ENCODE results near the gene PRDM16.
"Not testable (repeated sequence)": the region's sequence is repeated elsewhere in the genome, so short reads cannot be mapped to it uniquely, and the experiment has no call there.

Gene PRDM16

DNA sequence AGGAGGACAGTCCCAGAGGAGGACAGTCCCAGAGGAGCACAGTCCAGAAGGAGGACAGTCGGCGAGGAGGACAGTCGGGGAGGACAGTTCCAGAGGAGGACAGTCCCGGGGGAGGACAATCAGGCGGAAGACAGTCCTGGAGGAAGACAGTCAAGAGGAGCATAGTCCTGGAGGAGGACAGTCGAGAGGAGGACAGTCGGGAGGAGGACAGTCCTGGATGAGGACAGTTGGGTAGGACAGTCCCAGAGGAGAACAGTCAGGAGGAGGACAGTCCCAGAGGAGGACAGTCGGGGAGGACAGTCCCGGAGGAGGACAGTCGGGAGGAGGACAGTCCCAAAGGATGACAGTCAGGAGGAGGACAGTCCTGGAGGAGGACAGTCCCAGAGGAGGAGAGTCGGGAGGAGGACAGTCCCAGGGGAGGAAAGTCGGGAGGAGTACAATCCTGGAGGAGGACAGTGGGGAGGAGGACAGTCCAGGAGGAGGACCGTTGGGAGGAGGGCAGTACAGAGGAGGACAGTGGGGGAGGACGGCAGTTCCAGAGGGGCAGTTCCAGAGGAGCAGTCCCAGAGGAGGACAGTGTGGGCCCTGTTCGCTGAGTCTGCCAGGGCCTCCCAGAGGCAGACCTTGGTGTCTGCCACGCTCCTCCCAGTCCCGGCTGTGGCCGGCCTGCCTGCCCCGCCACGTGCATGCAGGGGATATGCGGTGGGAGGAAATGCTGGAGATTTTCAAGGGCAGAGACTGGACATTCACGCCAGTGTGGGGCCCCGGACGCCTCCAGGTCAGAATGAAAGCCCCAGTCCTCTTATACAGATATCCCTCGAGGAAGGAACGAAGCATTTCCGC, 201.6 kb downstream of the PRDM16 start:
- DNase-seq (ENCODE audit: extremely low read depth in 1 of 2, low read depth in 1 of 2), result no peak

DNA sequence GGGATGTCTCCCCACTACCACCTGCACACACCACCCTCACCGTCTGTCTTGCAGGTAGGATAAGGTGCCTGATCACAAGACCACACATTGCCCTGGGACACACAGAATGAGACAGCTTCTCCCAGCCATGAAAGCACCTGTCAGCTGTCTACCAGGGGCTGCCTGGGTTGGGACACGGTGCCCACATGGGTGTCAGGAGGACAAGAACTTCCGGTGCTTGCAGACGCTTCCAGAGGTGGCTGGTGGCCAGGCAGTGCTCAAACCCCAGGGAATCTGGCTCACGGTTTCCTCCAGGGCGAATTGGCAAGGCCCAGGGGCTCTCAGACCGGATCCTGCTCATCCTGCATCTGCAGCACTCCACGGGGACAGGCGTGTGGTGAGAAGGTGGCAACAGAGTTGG, 202.9 kb downstream of the PRDM16 start:
- no peak for DNase-seq (ENCODE audit: extremely low read depth in 1 of 2, low read depth in 1 of 2)

DNA sequence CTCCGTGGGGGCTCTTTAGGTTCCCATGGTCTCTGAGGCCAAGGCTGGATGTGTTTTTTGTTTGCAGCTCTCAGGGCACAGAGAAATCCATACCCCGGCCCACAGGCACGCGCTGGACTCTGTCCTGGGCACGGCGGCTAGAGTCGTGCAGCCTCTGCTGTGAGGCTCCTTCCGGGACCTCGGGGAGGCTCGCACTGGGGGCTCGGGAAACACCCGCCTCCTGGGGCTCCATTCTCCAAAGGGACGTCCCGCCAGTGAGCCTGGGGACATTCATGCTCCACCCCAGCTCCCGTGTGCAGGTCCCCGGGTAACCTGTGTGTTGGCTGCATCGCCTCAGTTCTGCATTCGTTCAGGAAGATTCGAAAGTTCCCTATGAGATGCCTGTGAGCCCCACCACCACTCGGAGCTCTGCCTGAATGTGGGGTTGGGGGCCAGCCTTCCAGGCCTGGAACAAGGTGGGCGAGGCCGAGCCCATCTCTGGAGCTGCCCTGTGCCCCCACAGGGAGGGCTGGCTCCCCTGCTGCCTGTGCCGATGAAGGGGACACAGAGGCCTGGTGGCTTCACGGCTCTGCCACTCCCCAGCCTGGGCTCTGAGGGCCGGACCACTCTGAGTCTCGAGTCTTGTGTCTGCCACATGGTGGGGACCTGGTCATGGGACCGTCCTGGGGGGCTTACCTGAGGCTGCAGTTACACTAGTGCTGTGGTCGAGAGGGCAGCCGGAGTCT, 203.5 kb downstream of the PRDM16 start:
- DNase-seq (ENCODE audit: extremely low read depth in 1 of 2, low read depth in 1 of 2), result no peak

DNA sequence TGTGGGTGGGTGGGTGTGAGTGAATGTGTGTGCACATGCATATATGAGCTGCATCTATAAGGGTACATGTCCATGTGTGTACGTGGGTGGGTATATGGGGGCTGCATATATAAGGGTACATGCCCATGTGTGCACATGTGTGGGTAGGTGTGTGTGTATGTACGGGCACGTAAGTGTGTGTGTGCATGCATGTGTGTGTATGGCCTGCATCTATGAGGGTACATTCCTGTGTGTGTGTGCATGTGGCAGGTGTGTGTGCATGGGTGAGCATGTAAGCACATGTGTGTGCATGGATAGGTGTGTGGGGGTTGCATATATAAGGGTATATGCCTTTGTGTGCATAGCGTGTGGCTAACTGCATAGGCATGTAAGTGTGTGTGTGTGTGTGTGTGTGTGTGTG, 204.4 kb downstream of the PRDM16 start:
- DNase-seq (ENCODE audit: extremely low read depth in 1 of 2, low read depth in 1 of 2), result no peak

DNA sequence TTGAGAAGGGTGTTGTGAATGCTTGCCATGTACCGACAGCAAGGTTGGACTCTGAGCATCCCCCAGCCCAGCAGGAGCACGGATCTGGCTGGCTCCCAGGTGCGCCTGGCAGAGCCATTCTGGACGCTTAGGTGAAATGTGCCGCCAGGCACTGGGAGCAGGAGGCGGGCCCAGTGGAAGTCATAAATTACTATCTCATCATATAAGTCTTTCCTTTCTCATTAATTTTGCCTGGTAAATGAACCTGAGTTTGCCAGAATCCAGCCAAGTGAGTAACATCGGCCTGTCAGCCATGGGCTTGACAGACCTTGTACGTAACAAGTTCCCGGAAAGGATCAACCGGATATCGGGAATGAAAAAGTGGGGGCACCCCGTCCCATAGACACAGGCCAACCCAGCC, 206.0 kb downstream of the PRDM16 start:
- DNase-seq (ENCODE audit: extremely low read depth in 1 of 2, low read depth in 1 of 2), result no peak

DNA sequence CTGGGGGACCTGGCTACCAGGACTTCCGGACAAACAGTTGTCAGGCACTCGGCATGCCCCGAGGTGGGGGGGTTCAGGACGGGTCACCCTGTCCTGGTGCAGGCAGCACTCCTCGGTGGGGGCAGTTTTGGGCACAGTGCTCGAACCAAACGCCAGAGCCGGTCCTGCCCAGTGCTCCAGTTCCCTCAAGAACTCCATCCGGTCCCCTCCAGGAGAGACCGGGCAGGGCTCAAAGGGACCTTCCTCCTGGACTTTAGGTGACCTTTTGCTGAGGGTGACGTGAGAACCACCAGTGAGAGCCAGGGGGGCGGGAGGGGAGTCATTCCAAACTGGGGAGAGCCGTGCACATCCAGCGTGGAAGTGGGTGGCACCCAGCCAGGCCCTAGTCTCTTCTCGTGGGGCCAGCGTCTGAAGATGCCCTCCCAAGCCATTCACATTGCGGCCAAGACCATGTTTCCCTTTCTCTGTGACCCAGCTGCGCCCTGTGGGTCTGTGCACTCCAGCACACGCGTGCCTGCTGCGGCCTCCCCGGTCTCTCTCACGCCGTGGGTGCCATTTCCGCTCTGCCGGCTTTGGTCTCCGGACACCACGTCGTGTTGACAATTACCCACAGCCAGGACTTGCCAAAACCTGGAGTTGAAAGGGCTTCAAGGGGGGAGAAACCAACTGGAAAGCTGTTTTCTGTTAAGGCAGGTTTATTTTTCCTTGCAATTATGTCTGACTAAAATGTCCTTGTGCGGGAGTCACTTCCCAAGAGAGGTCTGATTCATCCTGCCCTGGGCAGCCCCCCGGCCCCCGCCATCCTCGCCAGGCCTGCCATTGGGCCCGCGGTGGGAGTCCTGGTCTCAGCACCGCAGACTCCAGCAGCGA, 206.7 kb downstream of the PRDM16 start:
- DNase-seq (ENCODE audit: extremely low read depth in 1 of 2, low read depth in 1 of 2), result no peak

DNA sequence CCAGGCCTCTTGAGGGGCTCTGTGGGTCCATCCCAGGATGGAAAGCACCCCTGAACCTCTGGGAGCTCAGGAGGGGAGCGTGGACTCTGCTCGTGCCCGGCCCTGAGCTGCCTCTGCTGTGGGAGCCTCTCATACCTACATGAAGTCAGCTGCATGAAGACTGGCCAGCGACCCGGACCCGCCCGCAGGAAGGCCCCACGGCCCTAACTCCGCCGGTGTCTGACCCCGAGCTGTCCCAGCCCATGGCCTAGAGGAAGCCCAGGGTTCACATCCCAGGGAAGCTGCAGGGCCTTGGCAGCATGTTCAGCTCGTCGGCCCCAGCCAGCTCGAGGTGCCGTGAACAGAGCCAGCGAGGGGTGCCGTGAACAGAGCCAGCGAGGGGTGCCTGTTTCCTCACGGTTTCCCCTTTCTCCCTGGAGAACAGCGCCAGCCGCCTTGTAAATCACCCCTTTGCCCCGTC, 207.4 kb downstream of the PRDM16 start:
- no peak for DNase-seq (ENCODE audit: extremely low read depth in 1 of 2, low read depth in 1 of 2)

DNA sequence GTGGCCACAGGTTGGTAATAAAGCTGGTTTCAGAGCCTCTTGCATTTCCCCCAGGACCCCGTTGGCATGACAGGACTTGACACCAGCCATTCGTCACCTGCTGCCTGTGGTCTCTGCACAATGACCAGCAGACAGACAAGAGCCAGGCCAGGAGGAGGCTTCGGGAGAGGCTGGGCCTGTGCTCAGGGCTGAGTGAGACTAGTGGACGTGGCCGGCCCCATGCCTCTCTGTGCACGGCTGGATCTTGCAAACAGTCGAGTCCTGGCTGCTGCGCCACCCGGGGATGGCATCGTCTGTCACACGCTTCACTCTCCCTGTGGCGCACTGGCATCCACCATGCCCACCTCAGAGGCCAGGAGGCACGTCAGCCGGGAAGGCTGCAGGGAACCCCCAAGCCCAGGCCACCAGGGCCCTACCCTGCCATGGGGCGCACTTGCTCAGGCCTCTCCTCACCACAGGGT, 208.0 kb downstream of the PRDM16 start:
- DNase-seq (ENCODE audit: extremely low read depth in 1 of 2, low read depth in 1 of 2), result no peak

DNA sequence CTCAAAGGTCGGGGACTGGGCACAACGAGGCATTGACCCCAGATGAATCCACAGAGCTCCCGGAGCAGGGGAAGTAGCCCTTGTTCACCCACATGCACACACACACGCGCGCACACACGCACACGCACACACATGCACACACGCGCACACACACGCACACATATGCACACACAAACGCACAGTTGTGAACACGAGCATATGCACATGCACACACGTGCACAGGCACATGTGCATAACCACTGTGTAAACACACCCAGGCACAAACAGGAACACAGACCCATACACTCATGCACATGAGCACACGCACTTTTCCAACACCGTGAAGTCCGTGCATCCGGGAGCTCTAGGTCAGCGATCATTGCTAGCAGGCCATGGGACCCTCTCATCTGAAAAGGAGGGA, 208.6 kb downstream of the PRDM16 start:
- DNase-seq (ENCODE audit: extremely low read depth in 1 of 2, low read depth in 1 of 2), result no peak

DNA sequence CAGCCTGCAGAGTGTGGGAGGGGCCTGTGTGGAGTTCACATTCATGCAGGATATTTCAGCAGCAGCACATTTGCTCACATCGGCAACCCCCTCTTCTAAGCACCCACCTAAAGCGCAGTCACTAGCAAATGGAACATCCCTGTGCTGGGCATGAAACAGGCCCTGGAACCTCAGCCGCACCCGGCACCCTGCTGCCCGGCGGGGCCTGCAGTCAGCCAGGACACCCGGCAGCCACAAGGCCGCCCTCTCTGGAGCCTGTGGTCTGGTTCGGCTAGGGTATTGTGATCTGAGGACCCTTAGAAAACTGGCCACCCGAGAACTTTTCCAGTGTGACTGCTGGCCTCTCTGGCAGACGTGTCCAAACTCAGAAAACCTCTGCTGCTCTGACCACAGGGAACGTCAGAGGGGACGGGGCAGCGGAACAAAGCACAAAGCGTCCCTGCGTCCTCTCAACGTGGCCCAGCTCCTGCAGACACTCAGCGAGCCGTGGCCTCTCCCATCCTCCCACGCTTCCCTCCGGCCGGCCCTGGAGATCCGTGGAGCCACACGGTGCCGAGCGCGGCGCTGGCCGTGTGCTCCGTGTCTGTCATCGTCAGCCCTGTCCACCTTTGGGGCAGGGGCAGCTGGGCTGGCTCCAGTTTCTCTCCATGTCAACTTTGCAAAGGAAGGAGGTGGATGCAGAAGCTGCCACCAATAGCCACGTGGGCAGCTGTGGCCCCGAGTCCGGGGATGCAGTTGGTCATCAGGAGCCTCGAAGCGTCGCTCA, 209.6 kb downstream of the PRDM16 start:
- no peak for DNase-seq (ENCODE audit: extremely low read depth in 1 of 2, low read depth in 1 of 2)

DNA sequence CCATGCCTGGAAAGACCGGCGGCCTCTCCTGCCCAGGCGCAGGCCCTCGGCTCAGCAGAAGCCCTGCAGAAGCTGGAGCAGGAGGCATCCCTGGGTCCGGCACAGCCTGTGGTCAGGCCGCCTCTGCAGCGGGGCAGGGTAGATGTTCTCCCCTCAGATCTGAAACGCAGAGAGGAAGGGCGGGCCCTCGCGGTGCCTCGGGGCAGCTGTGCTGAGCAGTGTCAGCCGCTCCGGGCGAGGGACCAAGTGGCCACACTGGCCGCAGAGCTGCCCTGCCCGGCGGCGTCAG, 210.1 kb downstream of the PRDM16 start:
- no peak for DNase-seq (ENCODE audit: extremely low read depth in 1 of 2, low read depth in 1 of 2)

DNA sequence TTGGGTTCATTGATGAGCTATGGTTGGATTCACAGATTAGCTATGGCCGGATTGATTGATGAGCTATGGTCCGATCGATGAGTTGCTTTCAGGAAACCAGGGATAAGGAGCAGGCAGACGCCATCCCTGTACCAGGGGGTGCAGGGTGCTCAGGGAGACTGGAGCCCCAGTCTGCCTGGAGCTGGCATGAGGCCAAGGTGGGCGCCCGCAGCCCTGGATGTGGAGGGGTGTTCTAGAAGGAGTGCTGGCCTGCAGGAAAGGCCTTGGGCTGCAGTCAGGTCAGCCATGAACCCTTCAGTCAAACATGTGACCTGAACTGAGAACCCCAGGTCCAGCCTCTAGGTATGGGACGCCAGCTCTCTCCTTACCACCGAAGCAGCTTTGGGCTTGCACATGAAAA, 212.7 kb downstream of the PRDM16 start:
- no peak for DNase-seq (ENCODE audit: extremely low read depth in 1 of 2, low read depth in 1 of 2)

DNA sequence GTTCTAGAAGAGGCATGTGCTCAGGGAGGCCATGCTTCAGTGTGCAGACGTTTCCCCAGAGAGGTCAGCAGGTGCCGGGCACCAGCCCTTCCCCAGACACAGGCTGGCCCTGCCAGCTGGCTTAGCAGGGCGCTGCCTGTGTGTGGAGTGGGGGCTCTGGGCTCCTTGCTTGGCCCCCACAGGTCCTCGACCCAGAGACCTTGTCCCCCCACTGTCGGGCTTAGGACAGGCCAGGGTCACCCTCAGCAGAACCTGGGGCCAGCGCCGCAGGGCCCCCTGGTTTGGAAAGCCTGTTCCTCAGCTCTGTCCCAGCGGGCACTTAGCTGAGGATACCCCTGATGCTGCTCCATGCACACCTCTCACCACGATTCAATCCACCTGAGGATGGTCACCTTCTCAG, 213.2 kb downstream of the PRDM16 start:
- no peak for DNase-seq (ENCODE audit: extremely low read depth in 1 of 2, low read depth in 1 of 2)

DNA sequence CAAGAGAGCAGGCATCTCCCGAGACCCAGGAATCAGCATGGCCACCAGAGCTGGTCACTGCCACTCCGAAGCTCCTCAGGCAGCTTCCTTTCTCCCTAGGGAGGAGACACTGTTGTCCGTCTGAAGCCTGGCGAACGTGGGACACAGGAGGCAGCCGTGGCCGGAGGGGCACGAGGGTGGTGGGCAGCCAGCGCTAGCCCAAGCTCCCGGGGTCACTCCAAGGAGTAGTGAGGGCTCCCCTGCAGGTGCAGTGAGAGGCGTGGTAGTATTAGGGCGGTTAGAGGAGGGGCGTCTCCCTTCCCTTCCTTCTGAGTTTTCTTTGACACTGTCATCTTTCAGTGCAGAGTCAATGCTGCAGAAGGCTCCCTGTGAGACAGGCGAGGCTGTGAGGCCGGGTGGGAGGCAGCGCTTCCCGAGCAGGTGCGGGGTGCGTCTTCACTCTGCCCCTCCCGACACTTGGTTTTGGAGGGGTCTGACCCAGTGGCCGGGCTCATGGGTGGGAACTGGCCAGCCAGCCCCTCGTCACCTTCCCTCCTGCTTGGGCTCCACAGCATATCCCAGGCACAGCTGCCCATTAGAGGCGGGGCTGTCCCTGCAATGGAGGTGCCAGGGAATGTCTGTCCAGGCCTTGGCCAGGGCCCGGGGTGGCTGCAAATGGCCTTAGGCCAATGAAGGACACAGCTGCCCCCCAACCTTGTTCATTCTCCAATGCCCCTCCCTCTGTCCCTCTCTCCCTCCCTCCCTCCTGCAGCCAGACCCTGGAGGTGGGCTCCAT, 213.8 kb downstream of the PRDM16 start:
- no peak for DNase-seq (ENCODE audit: extremely low read depth in 1 of 2, low read depth in 1 of 2)

DNA sequence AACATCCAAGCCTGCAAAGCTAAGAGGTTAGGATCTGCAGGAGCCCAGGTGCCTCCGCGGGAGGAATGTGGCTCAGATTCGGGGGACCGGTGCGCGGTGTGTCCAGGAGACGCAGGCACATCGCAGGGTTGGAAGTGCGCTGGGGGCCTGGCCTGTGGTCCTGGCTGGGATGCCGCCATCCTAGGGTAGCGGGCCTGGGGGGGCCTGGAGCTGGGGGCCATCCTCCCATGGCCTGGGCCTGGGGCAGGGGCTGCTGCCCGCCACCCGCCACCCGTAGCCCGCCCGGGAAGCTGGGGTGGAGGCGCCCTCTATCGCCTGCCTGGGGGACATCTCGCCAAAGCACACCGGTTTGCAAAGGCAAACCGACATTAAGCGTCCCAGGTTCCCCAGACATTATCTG, 214.8 kb downstream of the PRDM16 start:
- DNase-seq (ENCODE audit: extremely low read depth in 1 of 2, low read depth in 1 of 2), result no peak

DNA sequence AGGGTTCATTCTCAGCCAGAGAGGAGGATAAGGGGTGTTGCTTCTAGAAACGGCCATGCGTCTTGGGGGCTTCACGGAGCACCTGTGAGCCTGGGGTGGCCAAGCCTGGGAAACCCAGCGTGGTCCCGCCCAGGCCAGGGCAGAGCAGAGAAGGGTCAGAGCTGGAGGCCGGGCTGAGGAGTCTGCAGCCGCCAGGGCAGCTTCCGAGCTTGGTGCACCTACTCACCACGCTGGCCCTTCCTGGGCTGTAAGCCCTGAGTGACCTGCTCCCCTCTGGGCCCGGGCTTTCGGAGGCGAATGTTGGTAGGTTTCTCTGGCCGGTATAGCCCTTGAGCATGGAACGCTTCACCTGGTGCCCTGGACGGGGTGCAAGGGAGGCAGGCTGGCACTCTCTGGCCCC, 215.7 kb downstream of the PRDM16 start:
- DNase-seq (ENCODE audit: extremely low read depth in 1 of 2, low read depth in 1 of 2), result no peak

DNA sequence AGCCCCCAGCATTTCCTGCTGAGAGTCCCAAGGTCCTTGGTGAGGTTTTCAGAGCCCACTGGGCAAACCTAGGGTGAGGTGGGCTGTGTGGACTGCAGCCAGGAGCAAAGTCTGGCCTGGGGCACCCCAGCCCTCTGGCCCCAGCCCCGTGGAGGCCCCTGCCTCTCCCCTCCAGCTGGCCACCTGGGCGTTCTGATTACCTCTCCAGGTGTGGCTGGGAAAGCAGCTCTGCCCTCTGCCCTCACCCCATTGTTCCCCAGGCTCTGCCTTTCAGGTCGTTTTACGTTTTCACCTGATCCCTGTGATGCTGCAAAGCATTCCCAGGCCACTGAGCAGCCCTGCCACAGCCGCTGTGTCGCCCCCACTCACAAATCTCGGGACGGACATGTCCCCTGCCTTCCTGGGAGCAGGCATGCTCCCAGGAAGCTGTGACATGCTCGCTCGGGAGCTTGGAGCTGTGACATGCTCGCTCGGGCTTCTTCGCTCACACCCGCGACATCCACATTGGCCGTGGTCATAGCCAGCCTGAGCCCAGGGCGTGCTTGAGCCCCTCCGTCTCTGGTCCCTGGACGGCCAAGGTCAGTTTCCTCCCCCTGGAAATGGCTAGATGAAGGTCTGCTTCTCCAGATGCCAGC, 216.2 kb downstream of the PRDM16 start:
- DNase-seq (ENCODE audit: extremely low read depth in 1 of 2, low read depth in 1 of 2), result no peak

DNA sequence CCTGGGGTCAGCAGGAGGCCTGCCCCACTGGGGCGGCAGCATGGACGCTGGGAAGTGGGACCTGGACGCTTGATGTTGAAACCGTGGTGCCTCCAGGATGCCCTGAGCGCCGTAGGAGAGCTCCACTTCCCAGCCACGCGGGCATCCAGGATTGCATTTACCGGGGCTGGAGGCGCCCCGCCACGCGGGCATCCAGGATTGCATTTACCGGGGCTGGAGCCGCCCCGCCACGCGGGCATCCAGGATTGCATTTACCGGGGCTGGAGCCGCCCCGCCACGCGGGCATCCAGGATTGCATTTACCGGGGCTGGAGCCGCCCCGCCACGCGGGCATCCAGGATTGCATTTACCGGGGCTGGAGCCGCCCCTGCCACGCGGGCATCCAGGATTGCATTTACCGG, 218.1 kb downstream of the PRDM16 start:
- DNase-seq (ENCODE audit: extremely low read depth in 1 of 2, low read depth in 1 of 2), result not testable (repeated sequence)

DNA sequence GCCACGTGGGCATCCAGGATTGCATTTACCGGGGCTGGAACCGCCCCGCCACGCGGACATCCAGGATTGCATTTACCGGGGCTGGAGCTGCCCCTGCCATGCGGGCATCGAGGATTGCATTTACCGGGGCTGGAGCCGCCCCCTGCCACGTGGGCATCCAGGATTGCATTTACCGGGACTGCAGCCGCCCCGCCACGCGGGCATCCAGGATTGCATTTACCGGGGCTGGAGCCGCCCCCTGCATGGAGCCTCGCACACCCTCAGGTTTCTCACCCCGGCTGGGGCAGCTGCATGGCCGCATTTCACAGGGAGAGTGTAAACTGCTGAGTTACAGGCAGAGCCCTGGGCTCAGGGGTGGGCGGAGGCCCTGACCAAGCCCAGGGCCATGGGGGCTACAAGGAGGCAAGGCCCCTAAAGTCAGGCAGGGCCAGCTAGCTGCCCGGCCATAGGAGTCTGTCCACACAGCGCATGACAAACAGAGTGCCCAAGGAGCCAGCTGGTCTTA, 218.7 kb downstream of the PRDM16 start:
- DNase-seq (ENCODE audit: extremely low read depth in 1 of 2, low read depth in 1 of 2), result no peak

All from activated CD8-positive, alpha-beta memory T cell treated with anti-CD3 and anti-CD28 coated beads for 1 hour (primary cell).